Stimulated activated CD4-positive, alpha-beta T cell treated with anti-CD3 and anti-CD28 coated beads, Interleukin-15, amount 100 ng/mL, for 48 hours (primary cell): ENCODE measurements around the gene KIAA0753.

Experiments used
- DNase-seq, 2 donors: peaks; one replicate each; pipeline ENCODE4 v3.0.0-alpha.2; 2020; ENCODE audit warnings: low read depth in 2 of 2

The KIAA0753 gene

DNA sequence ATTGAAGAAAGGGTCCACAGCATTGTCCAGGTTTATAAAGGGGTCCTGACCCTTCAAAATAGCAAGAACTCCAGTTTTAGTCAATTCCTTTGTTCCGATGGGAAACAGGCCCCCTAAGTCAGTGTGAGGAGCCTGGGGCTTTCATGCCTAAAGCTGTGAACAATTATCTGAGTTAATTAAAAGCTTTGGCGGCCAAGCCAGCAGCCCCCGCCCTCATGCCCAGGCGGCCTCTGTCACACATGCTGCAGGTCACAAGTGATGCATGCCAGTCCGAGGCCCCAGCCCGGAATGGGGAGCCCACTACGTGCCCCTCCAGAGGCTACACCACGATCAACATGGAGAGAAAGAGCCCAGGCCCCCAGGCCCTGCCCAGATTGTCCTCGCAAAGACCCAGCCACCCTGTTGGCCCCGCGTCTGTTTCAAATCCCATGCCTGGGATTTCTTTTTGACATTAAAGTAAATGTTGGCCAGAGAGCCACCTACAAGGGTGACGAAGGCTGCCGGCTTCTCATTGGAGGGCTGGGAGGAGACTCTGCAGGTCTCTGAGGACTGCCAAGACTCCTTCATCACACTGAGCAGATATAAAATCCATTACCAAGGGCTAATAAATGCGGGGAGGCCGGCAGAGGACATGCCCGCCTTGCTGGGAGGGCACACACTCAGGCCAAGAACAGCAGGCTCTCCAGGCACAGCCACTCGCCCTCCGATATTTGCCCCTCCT lies 69.6 kb downstream of the KIAA0753 start:
- DNase-seq: no peak

DNA sequence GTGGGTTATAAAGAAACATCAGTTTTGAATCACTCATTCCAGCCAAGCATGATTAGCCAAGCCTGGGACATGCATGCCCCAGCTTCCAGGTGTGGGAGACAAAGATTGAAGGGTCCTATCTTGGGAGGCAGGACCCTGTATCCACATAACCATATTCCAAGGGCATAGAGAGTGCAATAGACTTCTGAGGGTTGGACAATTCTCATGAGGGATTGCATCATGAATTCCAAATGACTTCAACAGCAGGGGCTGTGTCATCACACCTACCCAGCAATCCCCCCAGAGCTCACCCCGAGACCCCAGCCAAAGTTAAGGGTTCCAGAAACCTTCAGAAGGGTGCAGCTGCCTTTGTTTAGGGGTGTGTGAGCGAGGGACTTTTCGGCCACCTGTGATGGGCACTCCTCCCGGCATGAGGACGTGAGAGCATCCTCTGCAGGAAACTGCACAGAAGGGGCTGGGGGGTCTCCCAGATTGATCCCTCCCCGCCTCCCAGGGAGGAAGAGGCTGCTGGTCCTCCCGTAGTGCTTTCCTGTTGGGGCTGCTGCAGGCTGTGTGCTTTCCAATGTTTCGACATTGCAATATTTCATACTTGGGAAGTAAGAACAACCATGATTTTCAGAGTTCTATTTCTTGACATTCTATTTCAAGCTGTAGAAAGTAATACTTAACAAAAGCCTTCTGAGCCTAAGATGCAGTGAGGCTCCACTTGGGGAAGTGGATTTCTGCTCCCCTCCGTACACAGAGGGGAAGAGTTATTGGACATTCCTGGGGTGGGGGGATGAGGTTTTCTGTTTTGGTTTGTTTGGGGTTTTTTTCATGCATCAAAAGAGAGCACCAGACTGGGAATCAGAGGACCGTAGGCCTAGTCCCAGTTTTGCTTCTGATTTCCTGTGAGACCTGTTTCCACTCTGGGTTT lies 70.9 kb downstream of the KIAA0753 start:
- no peak for DNase-seq

DNA sequence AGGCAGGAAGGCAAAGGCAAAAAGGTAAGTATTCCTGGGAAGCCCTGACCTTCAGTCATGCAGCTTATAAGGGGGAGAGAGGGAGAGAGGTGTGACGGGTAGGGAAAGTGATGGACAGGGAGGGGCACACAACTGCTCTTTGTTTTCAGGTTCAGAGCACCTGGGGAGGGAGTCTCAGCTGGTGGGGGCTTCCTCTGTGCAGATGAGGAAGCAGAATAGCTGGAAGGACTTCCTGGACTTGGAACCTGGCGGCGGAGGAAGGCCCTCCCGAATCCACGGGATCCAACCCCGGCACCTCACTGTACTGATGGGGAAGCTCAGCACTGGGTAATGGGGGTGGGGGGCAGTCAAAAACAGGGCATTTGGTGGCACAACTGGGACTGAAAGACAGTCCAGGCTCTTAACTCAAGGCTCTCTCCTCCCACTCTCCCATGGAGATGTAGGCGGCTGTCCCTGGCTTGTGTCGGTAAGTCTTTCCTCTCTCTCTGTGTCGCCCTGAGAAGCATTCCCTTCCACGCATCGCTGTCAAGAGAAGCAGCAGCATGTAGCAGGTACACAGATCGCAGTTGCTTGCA lies 72.2 kb downstream of the KIAA0753 start:
- no peak for DNase-seq

DNA sequence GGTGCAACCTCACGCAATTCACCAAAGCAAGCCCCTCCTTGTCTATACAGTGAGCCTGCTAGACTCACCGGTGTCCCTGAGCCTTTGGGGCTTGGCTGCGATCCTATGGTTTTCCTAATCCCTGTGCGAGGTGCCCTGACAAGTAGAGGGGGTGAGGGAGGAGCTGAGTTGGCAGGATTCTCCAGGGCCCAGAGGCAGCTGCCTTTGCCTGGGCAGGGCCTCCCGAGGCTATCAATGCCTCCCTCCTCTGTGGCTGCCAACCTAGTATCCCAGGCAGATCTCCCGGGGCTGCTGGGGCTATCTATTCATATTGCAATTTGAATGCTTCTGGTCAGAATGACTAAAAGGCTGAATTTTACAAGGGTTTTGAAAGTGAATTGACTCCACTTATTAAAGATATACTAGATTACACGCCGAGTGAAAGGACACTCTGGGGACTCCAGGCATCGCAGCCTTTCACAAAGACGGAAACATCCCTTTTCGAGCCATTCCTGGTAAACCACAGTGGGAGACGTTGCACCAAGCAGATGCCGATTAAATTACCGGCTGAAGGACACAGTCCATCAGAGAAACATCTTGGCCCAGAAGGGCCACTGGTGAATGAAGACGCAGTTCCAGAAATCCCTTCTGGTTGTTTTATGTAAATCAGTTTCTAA lies 72.9 kb downstream of the KIAA0753 start:
- no peak for DNase-seq

DNA sequence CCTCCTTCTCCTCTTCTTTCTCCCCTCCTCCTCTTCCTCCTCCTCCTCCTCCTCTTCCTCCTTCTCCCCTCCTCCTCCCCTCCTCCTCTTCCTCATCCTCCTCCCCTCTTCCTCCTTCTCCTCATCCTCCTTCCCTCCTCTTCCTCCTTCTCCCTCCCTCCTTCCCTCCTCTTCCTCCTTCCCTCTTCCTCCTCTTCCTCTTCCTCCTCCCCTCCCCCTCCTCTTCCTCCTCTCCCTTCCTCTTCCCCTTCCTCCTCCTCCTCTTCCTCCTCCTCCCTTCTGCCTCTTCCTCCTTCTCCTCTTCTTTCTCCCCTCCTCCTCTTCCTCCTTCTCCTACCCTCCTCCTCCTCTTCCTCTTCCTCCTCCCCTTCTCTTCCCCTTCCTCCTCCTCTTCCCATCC lies 79.1 kb downstream of the KIAA0753 start:
- DNase-seq: no peak

DNA sequence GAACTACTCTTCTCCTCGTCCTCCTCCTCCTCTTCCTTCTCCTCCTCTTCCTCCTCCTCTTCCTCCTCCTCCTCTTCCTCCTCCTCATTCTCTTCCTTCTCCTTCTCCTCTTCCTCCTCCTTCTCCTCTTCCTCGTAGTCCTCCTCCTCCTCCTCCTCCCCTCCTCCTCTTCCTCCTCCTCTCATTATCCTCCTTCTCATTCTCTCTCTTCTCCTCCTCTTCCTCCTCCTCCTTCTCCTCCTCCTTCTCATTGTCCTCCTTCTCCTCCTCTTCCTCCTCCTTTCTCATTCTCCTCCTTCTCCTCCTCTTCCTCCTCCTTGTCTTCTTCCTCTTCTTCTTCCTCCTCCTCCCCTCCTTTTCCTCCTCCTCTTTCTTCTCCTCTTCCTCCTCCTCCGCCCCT lies 80.0 kb downstream of the KIAA0753 start:
- no peak for DNase-seq

DNA sequence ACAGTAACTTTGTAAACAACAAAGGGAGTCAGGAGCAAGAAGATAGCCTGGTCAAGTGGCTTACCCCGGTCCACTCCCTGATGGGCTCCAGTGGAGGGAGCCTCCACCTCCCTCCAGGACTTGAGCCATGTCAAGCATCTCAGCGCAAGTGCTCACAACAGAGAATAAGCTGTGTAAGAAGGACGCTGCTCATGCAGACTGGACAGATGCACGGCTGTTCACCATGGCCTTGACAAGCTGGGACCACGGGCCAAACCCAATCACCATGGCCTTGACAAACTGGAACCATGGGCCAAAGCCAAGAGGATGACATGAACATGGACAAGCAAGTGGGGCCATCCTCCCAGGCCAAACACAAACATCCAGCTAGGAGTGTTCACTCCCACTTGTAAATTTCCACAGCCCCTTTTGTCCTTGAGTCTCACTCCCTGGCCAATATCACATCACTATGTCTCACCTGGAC lies 80.7 kb downstream of the KIAA0753 start:
- DNase-seq: no peak

DNA sequence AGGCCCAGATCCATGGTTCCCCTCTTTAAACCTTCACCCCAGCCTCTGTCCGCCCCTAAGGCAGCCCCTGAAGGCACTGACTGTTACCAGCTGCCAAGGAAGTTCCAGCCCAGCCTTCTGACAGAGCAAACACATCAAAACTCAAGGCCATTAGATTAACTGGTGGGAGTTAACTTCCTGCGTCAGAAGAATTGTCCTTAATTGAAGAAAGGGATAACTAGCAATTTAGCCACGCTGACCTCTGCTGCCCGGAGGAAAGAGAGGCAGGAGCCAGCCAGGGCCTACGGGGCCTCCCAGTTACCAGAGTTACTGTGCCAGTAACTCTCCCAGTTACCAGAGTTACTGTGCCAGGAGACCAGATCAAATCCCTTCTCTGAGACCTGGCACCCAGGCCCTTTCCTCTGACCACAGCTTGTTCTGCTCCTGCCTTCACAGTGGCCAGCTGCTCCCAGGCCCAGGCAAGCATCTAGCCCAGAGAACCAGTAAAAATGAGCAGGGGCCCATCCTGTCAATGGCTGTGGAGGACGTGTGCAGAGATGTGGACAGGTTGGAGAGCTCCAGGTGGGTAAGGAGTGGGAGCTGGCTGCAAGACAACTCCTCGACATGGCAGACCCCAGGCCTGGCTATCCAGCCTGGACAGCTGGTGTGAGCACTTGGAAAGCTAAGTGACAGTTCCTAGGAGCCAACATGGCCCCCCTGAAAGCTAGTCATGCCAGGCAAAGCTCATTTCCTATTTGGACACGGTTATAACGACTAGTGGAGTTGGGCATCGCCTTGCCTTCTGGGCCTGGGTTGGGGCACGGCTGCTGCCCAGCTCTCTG lies 81.4 kb downstream of the KIAA0753 start:
- DNase-seq: no peak

DNA sequence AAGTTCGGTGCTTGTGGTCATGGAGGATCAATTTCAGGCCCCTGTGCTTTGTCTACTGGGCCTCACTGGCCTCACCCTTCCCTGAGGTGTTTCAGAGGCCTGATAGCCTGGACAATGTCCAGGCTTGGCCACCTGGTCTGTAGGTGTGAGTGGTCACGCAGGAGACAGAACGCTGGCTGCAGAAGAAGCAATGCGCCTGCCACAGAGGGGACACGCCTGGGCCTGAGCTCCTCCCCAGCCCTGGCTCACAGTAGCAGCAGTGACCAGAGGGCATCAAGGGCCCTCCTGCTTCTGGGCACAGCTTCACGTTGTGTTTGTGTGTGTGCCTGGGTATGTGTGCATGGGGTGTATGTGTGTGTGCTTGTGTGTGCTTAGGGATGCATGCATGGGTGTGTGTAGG lies 82.2 kb downstream of the KIAA0753 start:
- DNase-seq: no peak

DNA sequence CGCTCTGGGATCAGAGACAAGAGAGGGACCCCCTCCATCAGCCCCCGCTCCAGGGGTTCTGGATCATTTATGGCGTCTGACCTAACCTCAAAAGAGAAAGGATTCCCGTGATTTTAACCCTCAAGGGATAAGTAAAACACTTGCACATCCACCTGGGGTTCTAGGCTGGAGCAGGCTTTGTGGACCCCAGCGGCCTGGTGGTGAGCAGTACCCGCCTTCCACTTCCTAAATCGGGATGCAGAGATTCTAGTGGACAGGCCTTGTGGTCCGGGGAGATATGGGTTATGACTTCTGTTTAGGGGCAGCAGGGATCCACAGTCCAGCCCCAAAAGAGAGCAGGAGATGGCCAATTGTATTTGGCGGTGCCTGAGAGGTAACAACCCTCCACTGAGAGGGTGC lies 83.5 kb downstream of the KIAA0753 start:
- DNase-seq: no peak

DNA sequence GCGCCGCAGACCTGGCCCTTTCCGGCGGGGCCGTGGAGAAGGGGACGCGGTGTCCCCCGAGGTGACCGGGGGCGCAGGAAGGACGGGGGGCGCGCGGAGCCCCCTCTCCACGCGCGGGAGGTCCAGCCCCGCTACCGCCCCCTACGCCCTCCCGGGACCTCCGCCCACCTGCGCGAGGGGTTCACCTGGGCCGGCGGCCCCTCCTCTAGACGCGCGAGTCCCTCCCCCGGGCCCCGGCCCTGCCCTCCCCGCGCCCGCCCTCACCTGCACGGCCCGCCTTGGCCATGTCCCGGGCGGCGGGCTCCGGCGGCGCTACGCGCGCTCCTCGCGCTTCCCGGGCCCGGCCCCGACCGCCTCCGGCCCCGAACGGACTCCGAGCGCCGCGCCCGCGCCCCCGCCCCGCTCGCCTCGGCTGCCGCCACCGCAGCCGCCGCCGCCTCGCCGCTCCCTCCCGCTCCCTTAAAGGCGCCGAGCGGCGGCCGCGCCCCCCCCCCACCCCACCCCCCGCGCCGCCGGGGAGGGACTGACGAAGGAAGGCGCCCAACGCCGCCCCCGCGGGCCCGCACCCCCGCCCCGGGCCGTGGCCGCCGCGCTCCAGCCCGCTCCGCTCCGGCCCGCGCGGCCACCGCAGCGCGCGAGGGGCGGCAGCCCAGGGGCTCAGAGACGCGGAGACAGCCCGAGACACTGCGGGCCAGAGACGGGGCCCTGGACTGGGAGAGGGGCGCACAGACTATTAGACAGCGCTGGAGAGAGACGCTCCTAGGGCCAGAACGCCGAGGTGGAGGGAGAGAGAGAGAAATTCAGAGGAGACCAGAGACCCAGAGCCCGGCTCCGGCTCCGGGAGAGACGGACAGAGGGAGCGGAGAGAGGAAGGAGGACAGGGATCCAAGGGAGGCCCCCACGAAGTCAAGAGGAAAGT lies 84.1 kb downstream of the KIAA0753 start, which contains the start of gene PITPNM3:
TSS of gene PITPNM3 (minus strand) at position 435 of the 919 bp plus-strand sequence. CDS start at position 286, 149 bp downstream.
- DNase-seq: no peak

DNA sequence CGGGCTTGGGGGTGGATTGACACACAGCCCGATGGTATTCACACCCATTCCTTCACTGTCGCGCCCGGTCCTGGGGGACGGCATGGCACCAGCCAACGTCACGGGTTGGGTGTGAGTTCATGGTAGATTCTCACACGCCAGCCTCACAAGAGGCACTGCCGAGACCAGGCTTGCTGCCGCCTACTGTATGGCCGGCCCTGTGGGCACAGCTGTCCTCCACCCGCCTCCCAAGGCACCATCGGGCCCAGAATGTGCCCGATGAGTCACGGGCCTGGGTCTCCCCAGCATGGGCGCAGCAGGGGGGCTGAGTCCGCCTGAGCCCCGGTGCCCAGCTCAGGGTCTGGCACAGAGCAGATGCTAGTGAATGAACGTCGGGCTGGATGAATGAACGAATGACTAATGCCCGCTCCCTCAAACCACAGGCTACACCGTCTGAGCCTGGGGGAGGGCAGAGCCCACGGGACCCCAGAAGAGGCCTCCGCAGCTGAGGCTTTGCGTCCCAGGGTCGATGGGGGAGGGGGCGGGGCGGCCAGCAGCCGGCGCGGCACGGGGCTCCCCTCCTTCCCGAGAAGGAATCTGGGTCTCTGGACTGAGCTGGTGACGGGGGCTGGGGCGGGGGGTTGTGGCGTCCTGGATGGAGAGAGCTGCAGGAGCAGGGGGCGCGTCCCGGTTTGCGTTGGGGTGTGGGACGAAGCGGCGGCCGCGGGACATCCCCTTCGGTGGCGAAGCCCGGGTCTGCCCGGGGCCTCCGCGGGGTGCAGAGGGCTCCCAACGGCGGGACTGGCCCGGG lies 85.0 kb downstream of the KIAA0753 start:
- no peak for DNase-seq

DNA sequence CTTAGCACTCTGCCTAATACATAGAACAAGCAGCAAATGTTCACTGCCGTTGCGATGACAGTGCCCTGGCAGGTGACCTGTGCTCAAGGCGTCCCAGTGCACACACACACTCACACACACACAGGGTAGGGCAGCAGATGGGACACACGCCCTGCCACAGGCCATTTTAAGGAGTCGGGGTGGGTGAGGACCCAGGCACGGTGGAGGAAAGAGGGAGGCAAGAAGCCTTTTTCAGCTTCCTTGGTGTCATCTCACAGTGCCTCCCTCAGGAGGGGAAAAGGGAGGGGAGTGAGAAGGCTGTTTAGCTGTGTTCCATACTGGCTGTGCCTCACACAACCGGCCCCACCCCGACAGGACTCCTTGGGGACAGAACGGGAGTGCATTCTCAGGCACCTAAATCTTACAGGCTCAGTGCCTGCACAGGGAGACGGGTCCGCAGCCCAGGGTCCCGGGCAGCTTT lies 85.6 kb downstream of the KIAA0753 start:
- no peak for DNase-seq

DNA sequence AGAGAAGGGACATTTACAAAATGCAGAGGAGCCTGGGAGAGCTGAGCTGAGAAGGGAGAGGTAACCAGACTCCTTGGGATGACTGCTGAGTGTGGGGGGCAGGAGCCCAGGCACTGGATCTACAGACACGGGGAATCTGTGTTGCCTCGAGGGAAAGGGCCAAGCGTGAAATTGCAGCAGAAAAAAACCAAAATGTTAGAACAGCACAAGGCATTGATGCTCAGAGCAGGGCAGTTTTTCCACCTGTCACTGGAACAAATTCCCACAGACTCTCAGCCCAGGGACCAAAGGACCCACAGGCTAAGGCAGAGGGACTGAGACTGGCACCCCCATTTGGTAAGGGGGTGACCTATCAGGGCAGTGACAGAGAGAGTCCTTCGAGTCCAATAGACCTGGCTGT lies 86.2 kb downstream of the KIAA0753 start:
- DNase-seq: no peak

DNA sequence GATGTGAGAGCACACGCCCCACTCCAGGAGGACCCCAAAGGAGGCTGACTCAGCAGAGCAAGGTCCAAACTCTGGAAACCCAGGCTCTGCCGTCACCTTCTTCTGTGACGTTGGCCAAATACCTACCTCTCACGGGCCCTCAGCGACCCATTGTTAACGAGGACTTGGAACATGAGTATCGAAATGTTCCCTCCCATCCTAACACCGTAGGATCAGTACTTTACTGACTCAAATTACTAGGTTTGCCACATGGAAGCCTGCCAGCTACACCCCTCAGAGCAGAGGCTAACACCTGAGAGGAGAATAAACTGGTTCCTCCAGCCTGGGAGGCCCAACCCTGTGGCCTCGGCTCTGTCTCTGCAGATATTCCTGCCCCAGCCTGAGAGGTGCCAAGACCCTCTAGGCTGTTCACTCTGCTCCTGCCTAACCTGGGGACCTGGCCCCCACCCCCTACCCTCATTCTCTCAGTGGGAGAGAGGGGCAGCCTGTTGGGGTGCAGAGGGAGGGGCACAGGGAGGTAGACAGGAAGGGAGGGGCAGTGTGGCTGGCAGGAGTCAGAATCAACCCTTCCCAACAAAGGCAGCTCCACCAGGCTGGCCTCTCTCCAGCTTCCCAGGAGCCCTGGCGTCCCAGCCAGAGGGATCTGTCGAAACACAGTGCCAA lies 88.5 kb downstream of the KIAA0753 start:
- DNase-seq: no peak

DNA sequence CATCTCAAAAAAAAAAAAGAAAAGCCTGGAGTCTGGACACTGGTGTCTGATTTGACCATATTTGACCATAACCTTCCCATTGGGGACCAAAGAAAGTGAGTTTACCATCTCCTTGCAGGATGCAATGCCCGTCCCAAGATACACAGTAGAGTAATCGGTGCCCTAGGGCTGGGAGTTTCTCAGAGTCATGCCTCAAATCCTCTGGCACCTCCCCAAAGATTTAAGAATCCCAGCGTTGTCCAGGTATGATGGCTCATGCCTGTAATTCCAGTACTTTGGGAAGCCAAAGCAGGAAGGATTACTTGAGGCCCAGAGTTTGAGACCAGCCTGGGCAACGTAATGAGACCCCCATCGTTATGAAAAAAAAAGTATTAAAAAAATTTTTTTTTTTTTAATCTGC lies 89.2 kb downstream of the KIAA0753 start:
- DNase-seq: no peak

DNA sequence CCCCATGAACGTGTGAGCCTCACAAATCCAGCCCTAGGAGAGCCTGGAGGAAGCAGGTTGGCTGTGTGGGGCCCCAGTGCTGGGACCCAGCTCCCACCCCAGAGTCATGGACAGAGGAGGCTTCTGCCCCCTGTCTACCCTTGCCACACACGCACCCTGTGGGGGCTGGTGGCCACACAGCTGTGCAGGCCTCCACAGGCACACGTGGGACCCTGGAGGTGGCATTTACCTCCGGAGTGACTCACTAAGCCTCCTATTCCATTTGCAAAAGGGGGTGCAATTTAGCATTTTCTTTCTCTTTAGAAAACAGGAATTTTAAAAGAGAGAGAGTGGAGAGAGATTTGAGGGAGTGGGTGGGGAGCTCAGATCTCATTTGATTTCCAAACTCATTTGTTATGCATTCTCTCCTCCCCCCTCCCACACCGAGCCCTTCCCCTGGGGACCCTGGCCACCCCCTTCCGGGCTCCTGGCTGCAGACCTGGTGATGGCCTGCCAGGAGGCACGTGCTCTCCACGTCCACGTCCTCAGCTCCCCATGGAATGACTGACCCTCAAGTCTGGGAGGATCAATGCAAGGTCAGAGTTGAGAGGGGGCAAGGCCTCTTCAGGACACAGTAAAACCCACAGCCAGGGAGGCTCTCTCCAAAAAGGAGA lies 91.0 kb downstream of the KIAA0753 start:
- DNase-seq: no peak
